SK-N-MC (cell line): ENCODE results near the gene PDE11A.

Experiments
- EZH2 ChIP-seq: fragments of 200-600 bp; sonication (generic); IDR thresholded peaks from one replicate; pipeline ENCODE4 v1.6.1; 2017; ENCODE audit warnings: antibody characterized with exemption
- POLR2AphosphoS5 ChIP-seq: IDR thresholded peaks from 2 replicates; pipeline ENCODE4 v1.6.1; 2012; ENCODE audit warnings: mild to moderate bottlenecking, low read depth, low read length, borderline replicate concordance

- no peak for TF ChIP-seq EZH2
- no peak for TF ChIP-seq POLR2AphosphoS5
These were observed 178.7 kb downstream of the PDE11A start for GRCh38 chr2:177893880-177894279.
